ENCODE measurements around the gene ZNHIT3. TPM values are rescaled to one million over a fixed set of nuclear protein-coding genes. Genes with fewer than 3 reads are reported as not detected.

ZNHIT3 gene
- polyA plus RNA-seq, 10 donors, result 48.3 to 63.5 (median 54.7) TPM

DNA sequence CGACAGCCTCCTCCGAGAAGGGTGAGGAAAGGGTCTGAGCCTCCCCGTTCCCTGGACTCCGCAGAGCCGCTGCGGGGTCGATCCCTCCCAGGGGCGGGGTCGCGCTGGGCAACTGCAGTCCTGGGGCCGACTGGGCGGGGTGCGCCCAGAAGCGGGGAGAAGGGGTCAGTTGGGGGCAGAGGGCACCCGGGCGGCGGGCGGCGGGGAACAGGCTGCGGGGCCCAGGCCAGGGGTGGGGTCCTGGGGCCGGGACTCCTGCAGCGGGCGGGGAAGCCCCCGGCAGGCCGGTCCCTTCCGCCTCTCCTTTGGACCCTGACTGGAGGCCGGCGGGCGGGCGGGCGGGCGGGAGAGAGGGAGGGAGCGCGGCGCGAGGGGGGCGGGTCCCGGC lies 58.6 kb downstream of the ZNHIT3 start:
- no peak for DNase-seq

Other genes starting within 250 kb of the ZNHIT3 start
- gene TBC1D3I, start 222.1 kb upstream of the ZNHIT3 start, polyA plus RNA-seq (ENCODE audit: insufficient read length in 10 of 10), result 1 to 10 TPM in 3 of 10 donors, under 1 TPM in 1, not detected in 6; 0.82 to 2.9 (median 1.3) TPM
- 1 to 10 TPM in 2 of 10 donors, not detected in 8; 1.4 to 1.9 TPM for gene TBC1D3G, start 162.8 kb upstream of the ZNHIT3 start, polyA plus RNA-seq (ENCODE audit: insufficient read length in 10 of 10)
- 1 to 10 TPM in 1 of 10 donors, not detected in 9; 9.4 TPM for gene TBC1D3H, start 98.2 kb upstream of the ZNHIT3 start, polyA plus RNA-seq (ENCODE audit: insufficient read length in 10 of 10)
- gene MYO19, start 48.2 kb downstream of the ZNHIT3 start, polyA plus RNA-seq (ENCODE audit: insufficient read length in 10 of 10), result 10 to 100 TPM; 19.5 to 49.0 (median 27.1) TPM
- 10 to 100 TPM in 1 of 10 donors, 1 to 10 TPM in 9; 6.6 to 10.3 (median 8.4) TPM for gene PIGW, start 48.3 kb downstream of the ZNHIT3 start, polyA plus RNA-seq (ENCODE audit: insufficient read length in 10 of 10)
- 10 to 100 TPM; 38.7 to 68.7 (median 54.9) TPM for gene GGNBP2, start 58.2 kb downstream of the ZNHIT3 start, polyA plus RNA-seq (ENCODE audit: insufficient read length in 10 of 10)
- 1 to 10 TPM; 4.2 to 8.5 (median 5.9) TPM for gene DHRS11, start 105.2 kb downstream of the ZNHIT3 start, polyA plus RNA-seq (ENCODE audit: insufficient read length in 10 of 10)
- 1 to 10 TPM; 2.5 to 3.7 (median 3.3) TPM for gene MRM1, start 114.9 kb downstream of the ZNHIT3 start, polyA plus RNA-seq (ENCODE audit: insufficient read length in 10 of 10)